NCI-H510A (cell line): ENCODE measurements around the gene PCYT1A.
"Not testable (repeated sequence)": the region's sequence is repeated elsewhere in the genome, so short reads cannot be mapped to it uniquely, and the experiment has no call there.

Source experiments
- DNase-seq: peaks from one replicate; lab custom pipeline; 2025; lab: John Stamatoyannopoulos, UW

PCYT1A gene

DNA sequence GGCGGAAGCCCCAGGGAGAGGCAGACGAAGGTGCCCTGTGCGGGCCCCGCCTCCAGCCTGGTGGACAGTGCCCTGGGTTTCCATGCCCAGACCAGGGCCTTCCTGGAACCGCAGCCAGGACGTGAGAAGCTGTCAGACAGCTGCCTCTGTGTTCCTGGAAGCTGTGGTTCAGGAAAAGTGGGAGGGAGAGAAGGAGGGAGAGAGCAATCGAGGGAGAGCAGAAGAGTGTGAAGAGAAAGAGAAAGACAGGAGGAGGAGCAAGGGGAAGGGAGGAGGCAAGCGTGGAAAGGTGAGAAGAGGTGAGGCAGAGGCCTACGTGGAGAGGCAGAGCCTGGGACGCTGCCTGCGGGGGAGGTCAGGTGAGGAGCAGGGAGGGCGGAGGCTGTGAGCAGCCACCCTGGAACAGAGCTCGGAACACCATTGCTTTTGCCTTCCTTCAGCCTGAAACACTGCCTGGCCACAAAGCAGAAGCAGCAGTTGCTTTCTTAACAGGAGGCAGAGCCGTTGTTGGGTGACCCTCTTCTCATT, 94.9 kb downstream of the PCYT1A start:
- no peak for DNase-seq

DNA sequence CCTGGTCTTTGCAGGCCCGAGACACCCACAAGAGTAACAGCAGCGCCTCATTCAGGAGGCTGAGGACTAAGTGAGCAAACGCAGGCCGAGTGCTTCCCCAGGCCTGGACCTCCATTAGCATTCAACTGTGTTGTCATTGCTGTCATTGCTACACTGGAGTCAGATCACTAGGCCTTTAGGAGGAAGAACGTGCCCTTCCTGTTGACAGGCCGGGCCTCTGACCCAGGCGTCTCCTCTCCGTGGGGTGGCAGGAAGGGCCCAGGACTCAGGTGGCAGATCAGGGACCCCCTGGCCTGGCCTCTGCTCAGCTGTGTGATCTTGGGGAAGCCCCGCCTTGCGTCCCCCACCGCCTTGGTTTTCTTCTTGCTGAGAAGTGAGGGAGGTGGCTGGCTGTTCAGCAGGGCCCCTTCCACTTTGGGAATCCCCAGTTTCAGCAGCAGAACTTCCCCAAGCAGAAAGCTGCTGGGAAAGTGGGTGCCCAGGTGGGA, 95.4 kb downstream of the PCYT1A start:
- DNase-seq, result no peak

DNA sequence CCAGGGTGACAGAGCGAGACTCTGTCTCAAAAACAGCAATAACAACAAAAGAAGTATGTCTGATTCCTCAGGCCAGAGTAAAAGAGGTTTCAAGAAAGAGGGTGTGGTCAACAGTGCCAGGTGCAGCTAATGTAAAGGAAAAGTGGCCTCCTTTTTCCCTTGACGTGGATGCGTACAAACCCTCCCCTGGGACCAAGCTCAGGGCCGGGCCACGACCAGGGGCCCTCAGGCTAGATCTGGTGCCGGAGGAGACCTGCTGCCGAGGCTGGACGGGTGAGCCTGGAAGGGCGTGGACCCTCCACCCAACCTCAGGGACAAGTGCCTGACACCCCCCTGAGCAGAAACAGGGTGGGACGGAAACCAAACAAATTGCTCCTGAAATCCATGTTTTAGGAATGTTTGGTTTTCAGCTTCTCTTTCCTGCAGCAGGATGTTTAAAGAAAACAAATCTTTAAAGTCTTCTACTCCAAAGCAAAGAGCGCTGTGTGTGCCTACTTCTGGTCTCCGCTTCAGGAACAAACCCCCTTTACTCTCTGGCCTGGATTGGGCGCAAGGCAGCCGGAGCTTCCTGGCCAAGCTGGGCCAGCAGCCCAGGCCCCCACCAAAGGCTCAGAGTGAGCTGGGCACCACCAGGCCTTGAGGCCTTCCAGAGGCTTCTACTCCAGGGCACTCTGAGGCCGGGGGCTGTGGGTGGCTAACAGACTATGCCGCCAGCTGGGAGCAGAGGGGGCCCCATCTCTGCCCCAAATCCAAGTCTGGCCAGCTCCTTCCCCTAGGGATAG, 97.8 kb downstream of the PCYT1A start:
- no peak for DNase-seq

DNA sequence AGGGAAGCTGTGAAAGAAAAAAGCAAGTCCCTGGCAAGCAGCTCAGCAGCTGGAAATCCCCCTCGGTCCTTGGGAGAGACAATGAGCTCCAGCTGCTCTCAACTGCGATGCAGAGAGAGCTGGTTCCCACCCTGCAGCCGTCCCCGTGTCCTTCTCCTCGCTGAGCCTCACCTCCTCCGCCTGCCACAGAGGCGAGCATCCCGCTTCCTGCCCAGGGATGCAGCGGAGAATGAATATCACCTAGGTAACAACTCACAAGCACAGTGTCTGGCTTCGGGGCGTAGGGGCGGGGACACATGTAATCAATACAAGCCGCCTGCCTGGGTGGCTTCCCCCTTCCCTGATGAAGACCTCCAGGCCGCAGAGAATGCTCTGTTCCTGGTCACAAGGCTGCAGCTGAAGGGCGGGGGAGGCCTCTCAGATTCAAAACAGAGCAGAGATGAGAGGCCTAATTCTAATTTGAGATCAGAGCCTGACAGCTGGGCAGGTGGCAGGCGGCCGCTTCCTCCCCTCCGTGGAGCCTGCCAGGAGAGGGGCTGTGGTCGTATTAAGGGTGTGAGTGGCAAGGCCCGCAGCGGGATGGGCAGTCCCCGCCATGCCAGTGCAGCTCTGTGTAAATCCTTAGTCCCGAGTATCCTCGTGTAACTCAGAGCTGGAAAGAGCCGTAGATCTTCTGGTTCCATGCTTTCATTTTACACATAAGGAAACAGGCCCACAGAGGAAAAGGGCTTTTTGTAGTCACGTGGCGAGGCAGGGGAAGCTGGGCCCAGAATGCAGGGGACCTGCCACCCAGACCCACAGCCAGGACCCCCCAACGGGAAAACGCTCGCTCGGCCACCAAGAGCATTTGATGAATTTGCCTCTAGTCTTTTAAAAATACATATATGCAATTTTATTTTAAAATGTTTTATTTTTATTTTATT, 100.6 kb downstream of the PCYT1A start:
- DNase-seq, result no peak

DNA sequence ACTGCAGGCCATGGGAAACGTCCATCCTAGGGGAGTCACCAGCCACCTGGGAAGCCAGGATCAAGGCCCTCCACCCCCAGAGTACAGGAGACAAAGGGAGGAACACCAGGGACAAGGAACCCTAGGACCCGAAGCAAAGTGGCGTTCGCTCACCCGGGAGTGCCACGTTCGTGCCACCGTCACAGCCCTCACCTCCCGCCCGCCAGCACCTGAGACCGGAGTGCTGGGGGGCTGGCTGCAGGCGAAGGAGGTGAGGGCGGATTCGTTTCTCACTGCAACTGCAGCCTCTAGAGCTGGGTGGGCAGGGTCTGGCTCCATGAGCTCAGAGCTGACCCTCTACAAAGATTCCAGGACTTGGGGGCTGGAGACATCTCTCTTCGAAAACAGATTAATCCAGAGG, 102.6 kb downstream of the PCYT1A start:
- DNase-seq, result no peak

DNA sequence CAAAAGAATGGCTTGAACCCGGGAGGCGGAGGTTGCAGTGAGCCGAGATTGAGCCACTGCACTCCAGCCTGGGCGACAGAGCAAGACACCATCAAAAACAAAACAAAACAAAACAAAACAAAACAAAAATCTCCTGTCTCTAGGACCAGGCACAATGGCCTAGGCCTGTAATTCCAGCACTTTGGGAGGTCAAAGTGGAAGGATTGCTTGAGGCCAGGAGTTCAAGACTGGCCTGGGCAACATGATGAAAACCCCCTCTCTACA, 103.4 kb downstream of the PCYT1A start:
- not testable (repeated sequence) for DNase-seq

DNA sequence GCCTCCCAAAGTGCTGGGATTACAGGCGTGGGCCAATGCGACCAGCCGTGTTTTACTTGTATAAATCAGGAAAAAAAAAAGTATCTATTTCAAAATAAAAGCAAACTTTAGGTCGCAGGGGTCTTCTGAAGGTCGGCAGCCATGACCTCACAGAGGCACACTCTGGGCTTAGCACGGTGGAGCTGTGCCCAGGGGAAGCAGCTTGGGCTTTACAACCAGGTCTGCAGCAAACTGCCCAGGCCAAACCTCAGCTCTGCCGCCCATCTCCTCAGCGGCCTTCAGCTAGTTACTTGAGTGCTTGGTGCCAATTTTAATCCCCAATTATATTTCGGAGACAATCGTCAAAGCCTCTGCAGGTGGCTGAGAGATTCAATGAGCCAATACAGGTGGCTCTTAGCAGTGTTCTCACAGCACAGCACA, 106.4 kb downstream of the PCYT1A start:
- no peak for DNase-seq

DNA sequence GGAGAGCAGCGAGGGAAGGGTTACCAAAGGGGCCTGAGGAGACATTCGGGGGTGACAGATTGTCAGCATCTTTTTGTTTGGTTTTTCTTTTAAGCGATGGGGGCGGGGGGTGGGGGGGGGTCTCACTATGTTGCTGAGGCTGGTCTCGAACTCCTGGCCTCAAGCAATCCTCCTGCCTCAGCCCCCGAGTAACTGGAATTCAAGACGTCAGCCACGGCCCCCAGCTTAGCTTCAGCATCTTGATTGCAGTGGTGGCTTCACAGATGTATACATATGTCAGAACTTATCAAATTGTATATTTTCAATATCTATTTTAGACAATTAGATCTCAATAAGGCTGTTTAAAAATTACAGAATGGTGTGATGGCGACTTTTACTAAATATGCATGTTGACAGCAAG, 107.2 kb downstream of the PCYT1A start:
- no peak for DNase-seq
